Stimulated activated CD4-positive, alpha-beta T cell treated with anti-CD3 and anti-CD28 coated beads, Interleukin-4, amount 100 ng/mL, for 24 hours (primary cell): ENCODE results near the gene PRDM8.
"Not testable (repeated sequence)": the region's sequence is repeated elsewhere in the genome, so short reads cannot be mapped to it uniquely, and the experiment has no call there.

Experiments
- DNase-seq: peaks from one replicate; pipeline ENCODE4 v3.0.0-alpha.2; 2020

Gene PRDM8

GRCh38 chr4:80196922-80197573, at the start of gene PRDM8:
TSS of gene PRDM8 (plus strand) at chr4:80197503. CDS start at chr4:80200081, 2,578 bp downstream.
- DNase-seq: peak; percentile 35

GRCh38 chr4:80150387-80151180, 46.7 kb upstream of the PRDM8 start:
- DNase-seq: no peak

GRCh38 chr4:80151981-80152380, 45.3 kb upstream of the PRDM8 start:
- DNase-seq: no peak

GRCh38 chr4:80153874-80154544, 43.3 kb upstream of the PRDM8 start:
- no peak for DNase-seq

GRCh38 chr4:80154545-80154933, 42.8 kb upstream of the PRDM8 start:
- no peak for DNase-seq

- DNase-seq: no peak
Observed at GRCh38 chr4:80155316-80155982, 41.9 kb upstream of the PRDM8 start.

GRCh38 chr4:80156410-80156809, 40.9 kb upstream of the PRDM8 start:
- DNase-seq: no peak

- DNase-seq: no peak
Observed at GRCh38 chr4:80161413-80162058, 35.8 kb upstream of the PRDM8 start.

GRCh38 chr4:80162418-80162817, 34.9 kb upstream of the PRDM8 start:
- DNase-seq: no peak

GRCh38 chr4:80165855-80166254, 31.4 kb upstream of the PRDM8 start:
- DNase-seq: no peak

GRCh38 chr4:80171251-80171650, 26.1 kb upstream of the PRDM8 start:
- peak; percentile 32 for DNase-seq

GRCh38 chr4:80171656-80172055, 25.6 kb upstream of the PRDM8 start:
- no peak for DNase-seq

- peak; percentile 43 for DNase-seq
Observed at GRCh38 chr4:80172203-80172602, 25.1 kb upstream of the PRDM8 start.

GRCh38 chr4:80173401-80173800, 23.9 kb upstream of the PRDM8 start:
- DNase-seq: peak; percentile 68

- no peak for DNase-seq
Observed at GRCh38 chr4:80173841-80174240, 23.5 kb upstream of the PRDM8 start.

GRCh38 chr4:80177793-80178192, 19.5 kb upstream of the PRDM8 start:
- DNase-seq: not testable (repeated sequence)

GRCh38 chr4:80178964-80179363, 18.3 kb upstream of the PRDM8 start:
- no peak for DNase-seq

GRCh38 chr4:80179637-80180161, 17.6 kb upstream of the PRDM8 start:
- DNase-seq: no peak

- no peak for DNase-seq
Observed at GRCh38 chr4:80180743-80181142, 16.6 kb upstream of the PRDM8 start.

GRCh38 chr4:80182237-80182866, 15.0 kb upstream of the PRDM8 start:
- peak; percentile 38 for DNase-seq

- DNase-seq: no peak
Observed at GRCh38 chr4:80183250-80184052, 13.9 kb upstream of the PRDM8 start.
